GM12874 (cell line): ENCODE measurements around the gene ABTB1.

Source experiments
- TF ChIP-seq, protein P1 (sequence below): IDR thresholded peaks from 2 replicates; pipeline ENCODE4 v1.5.1; 2011; ENCODE audit warnings: low read depth, mild to moderate bottlenecking, control low read depth, low read length, moderate library complexity; ENCODE audit not compliant: insufficient read depth

The ABTB1 gene

DNA sequence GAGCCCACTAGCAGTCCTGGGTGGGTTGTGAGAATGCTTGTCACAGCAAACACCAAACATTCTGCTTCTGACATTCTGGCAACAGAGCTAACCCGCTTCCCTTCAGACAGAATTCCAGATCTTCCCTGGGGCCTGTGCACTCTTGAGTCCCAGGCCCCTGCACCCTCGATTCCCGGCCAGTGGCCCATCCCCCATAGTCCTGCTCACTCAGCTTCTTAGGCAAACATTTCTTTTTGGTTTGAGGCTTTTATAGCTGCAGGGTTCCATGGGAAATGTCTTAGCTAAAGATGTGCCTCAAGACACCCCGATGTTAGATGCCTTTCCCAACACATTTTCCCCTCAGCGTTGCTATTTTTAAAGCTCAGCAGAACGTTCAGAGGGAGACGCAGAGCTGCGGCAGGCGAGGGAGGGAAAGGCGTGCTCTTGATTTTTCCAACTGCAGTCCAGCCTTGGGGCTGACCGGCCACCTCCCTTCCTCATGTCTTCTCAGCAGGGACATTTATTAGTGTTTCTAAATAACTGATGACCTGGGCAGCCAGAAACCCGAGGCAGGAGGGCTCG lies 35.2 kb downstream of the ABTB1 start:
- TF ChIP-seq, protein P1, sequence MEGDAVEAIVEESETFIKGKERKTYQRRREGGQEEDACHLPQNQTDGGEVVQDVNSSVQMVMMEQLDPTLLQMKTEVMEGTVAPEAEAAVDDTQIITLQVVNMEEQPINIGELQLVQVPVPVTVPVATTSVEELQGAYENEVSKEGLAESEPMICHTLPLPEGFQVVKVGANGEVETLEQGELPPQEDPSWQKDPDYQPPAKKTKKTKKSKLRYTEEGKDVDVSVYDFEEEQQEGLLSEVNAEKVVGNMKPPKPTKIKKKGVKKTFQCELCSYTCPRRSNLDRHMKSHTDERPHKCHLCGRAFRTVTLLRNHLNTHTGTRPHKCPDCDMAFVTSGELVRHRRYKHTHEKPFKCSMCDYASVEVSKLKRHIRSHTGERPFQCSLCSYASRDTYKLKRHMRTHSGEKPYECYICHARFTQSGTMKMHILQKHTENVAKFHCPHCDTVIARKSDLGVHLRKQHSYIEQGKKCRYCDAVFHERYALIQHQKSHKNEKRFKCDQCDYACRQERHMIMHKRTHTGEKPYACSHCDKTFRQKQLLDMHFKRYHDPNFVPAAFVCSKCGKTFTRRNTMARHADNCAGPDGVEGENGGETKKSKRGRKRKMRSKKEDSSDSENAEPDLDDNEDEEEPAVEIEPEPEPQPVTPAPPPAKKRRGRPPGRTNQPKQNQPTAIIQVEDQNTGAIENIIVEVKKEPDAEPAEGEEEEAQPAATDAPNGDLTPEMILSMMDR, result no peak

DNA sequence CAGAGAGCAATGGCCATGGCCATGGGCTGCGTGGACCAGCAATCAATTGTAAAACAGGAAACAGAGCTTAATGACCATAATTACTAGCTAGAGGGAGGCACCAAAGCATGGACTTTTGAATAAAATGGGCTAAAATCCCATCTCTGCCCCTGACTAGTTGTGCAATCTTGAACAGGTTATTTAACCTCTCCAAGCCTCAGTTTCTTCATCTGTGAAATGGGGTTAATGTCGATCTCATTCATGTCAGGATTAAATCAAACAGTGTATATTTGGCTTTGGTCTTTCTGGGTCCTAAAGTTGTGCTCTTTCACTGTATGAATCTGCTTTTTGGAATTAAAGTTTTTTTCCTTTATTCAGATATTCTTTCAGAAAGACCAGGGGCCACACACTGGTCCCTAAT lies 36.1 kb downstream of the ABTB1 start:
- TF ChIP-seq, protein P1, result no peak

DNA sequence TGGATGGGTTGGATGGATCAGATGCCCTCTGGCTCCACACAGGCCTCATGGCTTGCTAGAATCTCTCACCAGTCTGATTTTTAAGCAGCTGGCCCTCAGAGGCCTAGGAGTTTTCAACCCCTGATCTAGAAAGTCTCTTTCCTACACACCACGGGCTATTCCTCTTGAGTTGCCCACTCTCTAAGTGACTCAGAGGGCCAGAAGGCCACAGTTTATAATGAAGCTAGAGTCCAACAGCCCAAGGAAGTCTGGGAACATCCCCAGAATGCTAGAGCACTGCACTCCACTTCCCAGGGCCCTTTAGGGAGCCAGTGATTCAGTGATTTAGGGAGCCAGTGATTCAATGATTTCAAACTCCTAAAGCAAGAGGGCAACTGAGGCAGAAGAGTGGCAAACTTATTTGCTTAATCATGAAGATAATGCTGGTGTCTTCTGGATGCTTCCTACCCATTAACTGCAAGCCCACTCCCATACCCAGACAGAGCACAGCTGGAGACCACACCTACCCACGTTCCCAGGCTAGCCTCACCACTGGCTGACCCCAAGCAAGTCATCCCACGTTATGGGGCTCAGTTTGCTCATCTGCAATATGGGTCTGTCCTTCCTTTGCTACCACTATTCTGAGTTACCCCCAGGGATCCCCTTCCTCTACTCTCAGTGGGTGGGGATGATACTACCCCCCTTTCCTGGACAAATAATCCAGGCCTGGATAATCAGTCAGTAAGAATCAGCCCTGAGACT lies 36.7 kb downstream of the ABTB1 start:
- TF ChIP-seq, protein P1, result no peak

DNA sequence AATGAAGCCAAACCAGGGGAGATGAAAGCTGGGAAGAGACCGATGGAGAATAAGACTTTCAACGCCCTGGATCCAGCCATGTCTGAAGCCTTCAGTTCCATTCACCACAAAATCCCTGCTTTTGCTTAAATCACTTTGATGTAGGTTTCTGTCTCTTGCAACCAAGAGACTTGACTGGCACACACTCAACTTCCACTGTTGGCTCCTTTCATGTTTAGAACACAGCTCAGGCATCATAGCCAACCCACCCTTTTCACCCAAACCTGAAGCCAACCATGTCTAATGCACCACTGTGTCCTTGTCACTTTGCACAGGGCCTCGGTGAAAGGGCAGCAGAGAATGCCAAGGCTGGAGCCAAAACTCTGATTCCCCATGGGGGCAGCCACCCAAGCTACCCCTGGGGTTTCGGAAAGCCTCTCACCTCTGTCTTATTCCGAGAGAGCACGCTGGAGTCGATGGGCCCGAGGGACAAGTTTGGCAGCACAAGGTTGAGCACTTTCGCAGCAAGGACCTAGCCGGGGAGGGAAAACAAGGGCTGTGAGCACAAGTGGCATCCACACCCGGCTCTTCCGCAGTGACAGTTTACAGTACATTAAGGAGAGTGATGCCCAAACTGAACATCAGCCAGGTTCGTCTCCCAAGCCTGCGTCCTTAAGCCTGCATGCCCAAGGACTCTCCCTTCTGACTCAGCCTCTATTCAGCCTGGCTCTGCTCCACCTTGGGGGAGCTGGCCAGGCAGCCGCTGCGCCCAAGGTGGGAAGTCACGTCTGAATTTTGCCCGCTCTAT lies 37.6 kb downstream of the ABTB1 start:
- TF ChIP-seq, protein P1, result no peak

DNA sequence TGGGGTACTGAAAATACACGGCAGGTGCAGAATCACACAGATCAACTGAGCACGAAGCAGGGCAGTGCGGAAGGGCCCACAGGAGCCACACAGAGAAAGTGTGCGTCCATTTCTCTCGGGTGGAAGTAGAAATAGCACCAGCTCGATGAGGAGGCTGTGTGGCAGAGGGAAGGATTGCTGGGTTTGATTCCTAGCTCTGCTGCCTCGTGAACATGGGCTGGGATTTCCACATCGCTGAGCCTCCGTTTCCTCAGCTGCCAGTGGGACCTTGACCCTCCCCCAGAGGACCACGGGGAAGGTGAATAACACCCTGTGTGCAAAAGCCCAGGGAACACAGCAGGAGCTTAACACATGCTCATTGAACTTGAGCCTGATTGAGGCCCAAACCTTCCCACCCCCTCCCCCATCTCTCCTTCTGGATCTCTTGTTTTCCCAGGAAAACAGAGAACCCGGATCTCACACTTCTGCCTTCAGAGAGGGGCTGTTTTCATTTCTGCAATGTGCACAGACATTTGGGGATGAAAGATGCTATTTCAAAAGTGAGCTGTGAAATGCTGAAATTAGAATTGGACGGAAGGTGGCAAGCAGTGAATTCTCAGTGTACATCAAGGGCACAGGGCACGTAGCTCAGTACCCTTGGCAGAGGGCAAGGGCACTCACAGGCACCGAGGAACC lies 38.4 kb downstream of the ABTB1 start:
- TF ChIP-seq, protein P1, result no peak

DNA sequence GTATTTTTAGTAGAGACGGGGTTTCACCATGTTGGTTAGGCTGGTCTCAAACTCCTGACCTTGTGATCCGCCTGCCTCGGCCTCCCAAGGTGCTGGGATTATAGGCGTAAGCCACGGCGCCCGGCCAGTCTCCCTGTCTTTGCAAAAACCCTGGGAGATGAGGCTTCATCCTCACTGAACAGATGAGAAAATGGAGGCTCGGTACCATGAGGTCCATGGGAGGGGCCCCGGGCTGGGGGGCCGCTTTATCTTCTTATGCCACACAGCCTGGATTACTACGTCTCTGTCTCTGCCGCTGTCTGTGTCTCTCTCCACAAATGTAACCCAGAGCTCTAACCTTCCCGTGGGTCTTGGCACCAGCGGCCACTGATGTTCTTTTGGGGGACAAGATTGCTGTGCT lies 39.1 kb downstream of the ABTB1 start:
- TF ChIP-seq, protein P1, result no peak

DNA sequence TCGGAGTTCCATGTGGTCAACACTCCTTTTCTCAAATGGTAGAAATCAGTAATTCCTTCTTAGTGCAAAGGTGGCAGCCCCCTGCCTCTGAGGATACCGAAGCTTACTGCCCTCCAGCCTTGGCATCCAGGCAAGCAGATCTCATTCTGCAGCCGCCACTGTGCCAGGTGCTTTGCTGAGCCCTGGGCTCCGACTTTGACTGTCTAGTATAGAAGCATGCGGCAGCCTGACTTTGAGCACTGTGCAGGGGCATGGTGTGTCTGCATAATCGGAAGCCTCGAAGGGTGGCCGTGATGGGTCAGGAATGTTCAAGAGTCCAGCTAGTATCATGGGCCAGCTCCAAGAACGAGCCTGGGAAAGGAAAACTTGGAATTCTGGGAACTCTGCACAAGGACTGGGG lies 39.7 kb downstream of the ABTB1 start:
- TF ChIP-seq, protein P1, result no peak
